SK-N-SH treated with all-trans-retinoic acid at 6 μM for 48 hours (cell line): ENCODE results near the gene FAM25A.

ENCODE experiments used
- ARNTL ChIP-seq: fragments of 450-650 bp; formaldehyde crosslinking; IDR thresholded peaks from 2 replicates; pipeline ENCODE4 v1.5.0; 2020; ENCODE audit warnings: low read depth, mild to moderate bottlenecking, moderate library complexity, borderline replicate concordance
- ESRRG ChIP-seq: fragments of 250-450 bp; sonication (Bioruptor Pico); IDR thresholded peaks from 2 replicates; pipeline ENCODE4 v1.6.1; 2021; ENCODE audit warnings: mild to moderate bottlenecking
- GLIS3 ChIP-seq: fragments of 250-450 bp; sonication (Bioruptor Pico); IDR thresholded peaks from 2 replicates; pipeline ENCODE4 v1.5.0; 2020; ENCODE audit warnings: mild to moderate bottlenecking, moderate library complexity
- PATZ1 ChIP-seq: fragments of 250-450 bp; sonication (Bioruptor Pico); IDR thresholded peaks from 2 replicates; pipeline ENCODE4 v1.8.0; 2020; ENCODE audit warnings: mild to moderate bottlenecking, moderate library complexity, borderline replicate concordance
- PPARA ChIP-seq: fragments of 250-450 bp; sonication (Bioruptor Pico); IDR thresholded peaks from 2 replicates; pipeline ENCODE4 v1.5.0; 2020; ENCODE audit warnings: mild to moderate bottlenecking, borderline replicate concordance
- RARB ChIP-seq: fragments of 250-450 bp; sonication (Bioruptor Pico); IDR thresholded peaks from 2 replicates; pipeline ENCODE4 v1.8.0; 2021; ENCODE audit warnings: mild to moderate bottlenecking, moderate library complexity
- SNAI2 ChIP-seq: fragments of 250-450 bp; sonication (Bioruptor Pico); IDR thresholded peaks from 2 replicates; pipeline ENCODE4 v1.5.0; 2020; ENCODE audit warnings: mild to moderate bottlenecking, moderate library complexity
- ZC3H10 ChIP-seq: fragments of 250-450 bp; sonication (Bioruptor Pico); IDR thresholded peaks from 2 replicates; pipeline ENCODE4 v1.5.1; 2021; ENCODE audit warnings: mild to moderate bottlenecking, moderate library complexity
- ZFP30 ChIP-seq: fragments of 450-650 bp; formaldehyde crosslinking; IDR thresholded peaks from 2 replicates; pipeline ENCODE4 v1.5.0; 2022; ENCODE audit warnings: mild to moderate bottlenecking, moderate library complexity
- ZNF70 ChIP-seq: fragments of 450-650 bp; formaldehyde crosslinking; IDR thresholded peaks from 2 replicates; pipeline ENCODE4 v1.5.0; 2020; ENCODE audit warnings: mild to moderate bottlenecking, moderate library complexity
- ZNF8 ChIP-seq: fragments of 450-650 bp; formaldehyde crosslinking; IDR thresholded peaks from 2 replicates; pipeline ENCODE4 v1.5.0; 2020; ENCODE audit warnings: mild to moderate bottlenecking, moderate library complexity
- TF ChIP-seq, protein P1 (sequence below): fragments of 250-450 bp; sonication (Bioruptor Pico); IDR thresholded peaks from 2 replicates; pipeline ENCODE4 v1.5.1; 2020; ENCODE audit warnings: low read depth, mild to moderate bottlenecking, moderate library complexity
- TF ChIP-seq, protein P2 (sequence below): fragments of 250-450 bp; sonication (Bioruptor Pico); IDR thresholded peaks from 2 replicates; pipeline ENCODE4 v1.8.0; 2021; ENCODE audit warnings: low read depth, mild to moderate bottlenecking, moderate library complexity, borderline replicate concordance

DNA sequence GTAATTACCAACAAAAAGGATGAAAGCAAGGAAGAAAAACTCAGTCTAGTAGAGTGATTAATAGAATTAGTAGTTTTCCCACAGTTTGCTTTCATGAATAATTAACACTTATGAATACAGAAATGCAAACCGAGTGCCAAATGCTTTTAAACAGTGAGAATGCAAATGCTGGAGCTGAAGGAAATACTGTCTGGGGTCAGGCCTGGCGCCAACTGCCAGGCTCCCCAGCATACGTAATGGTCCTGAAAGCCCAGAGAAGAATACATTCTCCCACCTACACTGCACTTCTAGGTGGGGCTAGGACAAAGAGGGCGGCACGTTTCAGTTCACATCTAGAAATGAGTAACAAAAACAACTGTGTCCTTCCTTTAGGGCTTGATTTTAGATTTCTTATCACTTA lies 44.6 kb downstream of the FAM25A start:
- TF ChIP-seq GLIS3 (CRISPR knock-in tag) (no peak), ZFP30 (no peak), ZNF70 (CRISPR knock-in tag) (no peak), ZNF8 (CRISPR knock-in tag) (no peak), ZC3H10 (CRISPR knock-in tag) (no peak), ARNTL (no peak), ESRRG (CRISPR knock-in tag) (no peak), PPARA (CRISPR knock-in tag) (no peak), RARB (CRISPR knock-in tag) (no peak), PATZ1 (CRISPR knock-in tag) (no peak), SNAI2 (CRISPR knock-in tag) (no peak)
- TF ChIP-seq, protein P1, sequence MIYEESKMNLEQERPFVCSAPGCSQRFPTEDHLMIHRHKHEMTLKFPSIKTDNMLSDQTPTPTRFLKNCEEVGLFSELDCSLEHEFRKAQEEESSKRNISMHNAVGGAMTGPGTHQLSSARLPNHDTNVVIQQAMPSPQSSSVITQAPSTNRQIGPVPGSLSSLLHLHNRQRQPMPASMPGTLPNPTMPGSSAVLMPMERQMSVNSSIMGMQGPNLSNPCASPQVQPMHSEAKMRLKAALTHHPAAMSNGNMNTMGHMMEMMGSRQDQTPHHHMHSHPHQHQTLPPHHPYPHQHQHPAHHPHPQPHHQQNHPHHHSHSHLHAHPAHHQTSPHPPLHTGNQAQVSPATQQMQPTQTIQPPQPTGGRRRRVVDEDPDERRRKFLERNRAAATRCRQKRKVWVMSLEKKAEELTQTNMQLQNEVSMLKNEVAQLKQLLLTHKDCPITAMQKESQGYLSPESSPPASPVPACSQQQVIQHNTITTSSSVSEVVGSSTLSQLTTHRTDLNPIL: no peak
- TF ChIP-seq, protein P2, sequence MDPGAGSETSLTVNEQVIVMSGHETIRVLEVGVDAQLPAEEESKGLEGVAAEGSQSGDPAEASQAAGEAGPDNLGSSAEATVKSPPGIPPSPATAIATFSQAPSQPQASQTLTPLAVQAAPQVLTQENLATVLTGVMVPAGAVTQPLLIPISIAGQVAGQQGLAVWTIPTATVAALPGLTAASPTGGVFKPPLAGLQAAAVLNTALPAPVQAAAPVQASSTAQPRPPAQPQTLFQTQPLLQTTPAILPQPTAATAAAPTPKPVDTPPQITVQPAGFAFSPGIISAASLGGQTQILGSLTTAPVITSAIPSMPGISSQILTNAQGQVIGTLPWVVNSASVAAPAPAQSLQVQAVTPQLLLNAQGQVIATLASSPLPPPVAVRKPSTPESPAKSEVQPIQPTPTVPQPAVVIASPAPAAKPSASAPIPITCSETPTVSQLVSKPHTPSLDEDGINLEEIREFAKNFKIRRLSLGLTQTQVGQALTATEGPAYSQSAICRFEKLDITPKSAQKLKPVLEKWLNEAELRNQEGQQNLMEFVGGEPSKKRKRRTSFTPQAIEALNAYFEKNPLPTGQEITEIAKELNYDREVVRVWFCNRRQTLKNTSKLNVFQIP (CRISPR knock-in tag): no peak
